ENCODE measurements around the gene PTPRN2. TPM values are rescaled to one million over a fixed set of nuclear protein-coding genes. Genes with fewer than 3 reads are reported as not detected.

PTPRN2 gene
- total and polyA plus RNA-seq, 2 of the 8 experiments (the other 6 are each of a cell fraction or from before 2014, with no cell fraction given), result 2.6 to 4.5 TPM

DNA sequence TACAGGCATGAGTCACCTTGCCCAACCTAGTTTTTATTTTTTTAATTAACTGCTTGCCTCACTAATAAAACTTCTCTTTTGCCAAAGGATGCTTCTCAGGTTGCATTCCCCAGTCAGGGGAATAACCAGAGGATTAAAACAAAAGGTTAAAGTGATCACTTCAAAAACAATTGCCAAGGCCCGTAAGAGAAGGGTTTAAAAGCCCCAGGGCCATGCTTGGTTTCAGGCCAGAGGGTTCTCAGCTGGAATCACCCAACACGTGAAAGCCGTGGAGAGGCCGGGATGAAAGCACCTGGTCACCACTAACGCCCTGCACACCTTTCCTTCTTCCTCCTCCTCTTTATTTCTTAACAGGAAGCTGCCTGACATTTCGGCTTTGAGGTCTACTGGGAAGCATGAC is 587.5 kb downstream of the PTPRN2 start:
- H3K23ac ChIP-seq (ENCODE audit: insufficient read length), result no peak overlapping the region
- no peak overlapping the region for H4K8ac ChIP-seq (ENCODE audit: extremely low read depth, insufficient read depth, low read length)
- H3K4ac ChIP-seq (replicated peaks; ENCODE audit: insufficient read length, low read depth, low read length), result no peak overlapping the region
- no peaks in the 10 kb centered on the region for H3K36me3 ChIP-seq (ENCODE audit: control insufficient read depth in 2 of 4, insufficient read depth in 4 of 4, low read length in 3 of 4)
- no peaks in the 10 kb centered on the region for H3K23me2 ChIP-seq (ENCODE audit: low read depth, low read length)
- ChIA-PET CTCF (ENCODE audit: partially characterized antibody) (interaction anchor here (1.1 kb wide), 1 partner anchor 10 kb away, joined by 4 read pairs; no protein-coding TSS in a partner anchor), POLR2A (ENCODE audit: partially characterized antibody) (no interaction called here)
- no peak overlapping the region for H3K9ac ChIP-seq (replicated peaks in 1 of 4; ENCODE audit: extremely low read depth in 1 of 4, low read depth in 3 of 4, low read length in 3 of 4)
- no peak for FAIRE-seq
- no peak overlapping the region for H3K4me3 ChIP-seq (ENCODE audit: extremely low read depth in 1 of 4, insufficient read depth in 2 of 4, low read depth in 3 of 4, low read length in 4 of 4)
- DNase-seq (ENCODE audit: low read depth in 1 of 2, low spot score in 2 of 2), result no peak
- no peak overlapping the region for H4K5ac ChIP-seq (ENCODE audit: insufficient read length, low read depth, low read length)
- H3K4me1 ChIP-seq (replicated peaks in 1 of 4; ENCODE audit: control insufficient read depth in 3 of 4, insufficient read depth in 4 of 4, low read length in 3 of 4), result peaks cover 0 to 19% (median 4%) of the 10 kb centered on the region in 4 experiments; a peak in 3 of 7 replicates
- H3K27ac ChIP-seq (ENCODE audit: low read depth, low read length), result no peak overlapping the region
- no peak overlapping the region for H3K14ac ChIP-seq (ENCODE audit: insufficient read length)
- no peak overlapping the region for H2AK5ac ChIP-seq (ENCODE audit: low read depth, low read length)
- H2BK20ac ChIP-seq (ENCODE audit: low read length), result no peak overlapping the region
- H3K18ac ChIP-seq (ENCODE audit: extremely low read depth, low read length), result no peak overlapping the region
- 0 out of 4 replicates have a peak, but pooled peaks cover 0 to 2% of the 10 kb centered on the region in 2 experiments for H3K9me3 ChIP-seq (ENCODE audit: insufficient read depth in 2 of 2, low read depth in 1 of 2, low read length in 1 of 2)
- H3K79me1 ChIP-seq (ENCODE audit: low read depth, low read length), result no peaks in the 10 kb centered on the region
- no peak overlapping the region for H2BK12ac ChIP-seq (ENCODE audit: low read depth, low read length)
- no peaks in the 10 kb centered on the region for H3K79me2 ChIP-seq (ENCODE audit: control insufficient read depth in 1 of 2, insufficient read depth in 2 of 2, low read length in 2 of 2)
- no peak overlapping the region; the same call in 1 of the 2 replicates for H2BK5ac ChIP-seq (ENCODE audit: low read depth, low read length)
- H2BK15ac ChIP-seq (ENCODE audit: low read length), result no peak overlapping the region
- TF ChIP-seq PHF8 (conservative IDR thresholded peaks at IDR 0.05; ENCODE audit: low read depth, low read length), result no peak
- no peak for TF ChIP-seq ZNF274 (IDR thresholded peaks at IDR 0.05; ENCODE audit: borderline replicate concordance, extremely low read depth, low read length)
- TF ChIP-seq POLR2A (IDR thresholded peaks at IDR 0.05; ENCODE audit: control extremely low read depth in 1 of 2, low read depth in 2 of 2, low read length in 2 of 2), result no peak
- no peak for TF ChIP-seq TAF1 (IDR thresholded peaks at IDR 0.05; ENCODE audit: low read depth, low read length)
- no peak for TF ChIP-seq CBX5 (IDR thresholded peaks at IDR 0.05; ENCODE audit: low read depth, low read length)
- no peak for TF ChIP-seq EZH2 (IDR thresholded peaks at IDR 0.05; ENCODE audit: low read depth, low read length, severe bottlenecking)
- peak; percentile 81 for TF ChIP-seq E2F6 (IDR thresholded peaks at IDR 0.05)
- no peak for TF ChIP-seq GTF2F1 (IDR thresholded peaks at IDR 0.05; ENCODE audit: borderline replicate concordance, low read depth, low read length)
- TF ChIP-seq SIX5 (IDR thresholded peaks at IDR 0.05; ENCODE audit: low read depth, low read length), result no peak
- no peak for TF ChIP-seq ASH2L (IDR thresholded peaks at IDR 0.05; ENCODE audit: low read length)
- TF ChIP-seq, protein P1, sequence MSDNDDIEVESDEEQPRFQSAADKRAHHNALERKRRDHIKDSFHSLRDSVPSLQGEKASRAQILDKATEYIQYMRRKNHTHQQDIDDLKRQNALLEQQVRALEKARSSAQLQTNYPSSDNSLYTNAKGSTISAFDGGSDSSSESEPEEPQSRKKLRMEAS (IDR thresholded peaks at IDR 0.05), result peak; percentile 77
- no peak for TF ChIP-seq BACH1 (IDR thresholded peaks at IDR 0.05; ENCODE audit: low read length)
- no peak overlapping the region for H3K56ac ChIP-seq (replicated peaks; ENCODE audit: insufficient read length, low read depth, low read length)
- 68% methylated on average over 6 of the region's 6 CpGs; no CpG with 5 or more reads in 1 of the 2 experiments for WGBS, 2 experiments (ENCODE audit: extremely low coverage in 1 of 2, insufficient coverage in 1 of 2, insufficient read length in 1 of 2, insufficient replicate concordance in 2 of 2, low coverage in 1 of 2, low lambda C conversion rate in 2 of 2, missing lambda C conversion rate in 1 of 2)
- H4K91ac ChIP-seq (replicated peaks; ENCODE audit: insufficient read length, low read length), result no peak overlapping the region
- H4K20me1 ChIP-seq (replicated peaks in 1 of 2; ENCODE audit: control insufficient read depth in 1 of 2, insufficient read depth in 2 of 2, low read length in 2 of 2), result no peaks in the 10 kb centered on the region
- H3K4me2 ChIP-seq (ENCODE audit: insufficient read depth in 1 of 2, low read depth in 2 of 2, low read length in 2 of 2), result no peak overlapping the region; a peak in 1 of 4 replicates
- H2BK120ac ChIP-seq (replicated peaks; ENCODE audit: low read depth, low read length), result no peak overlapping the region
- H3K27me3 ChIP-seq (replicated peaks in 1 of 4; ENCODE audit: control insufficient read depth in 3 of 4, extremely low read depth in 1 of 4, insufficient read depth in 3 of 4, low read length in 3 of 4), result no peaks in the 10 kb centered on the region
- H2AFZ ChIP-seq (ENCODE audit: low read length), result no peak overlapping the region

Data from H1 (cell line).